HG03457 (cell line): ENCODE data around the gene IL36RN.

Source experiments
- ATAC-seq: cut with Tn5 transposase; IDR thresholded peaks from one replicate; pipeline ENCODE4 v1.9.1; 2021; ENCODE audit warnings: moderate number of reproducible peaks; ENCODE audit not compliant: unreplicated experiment

The IL36RN gene

DNA sequence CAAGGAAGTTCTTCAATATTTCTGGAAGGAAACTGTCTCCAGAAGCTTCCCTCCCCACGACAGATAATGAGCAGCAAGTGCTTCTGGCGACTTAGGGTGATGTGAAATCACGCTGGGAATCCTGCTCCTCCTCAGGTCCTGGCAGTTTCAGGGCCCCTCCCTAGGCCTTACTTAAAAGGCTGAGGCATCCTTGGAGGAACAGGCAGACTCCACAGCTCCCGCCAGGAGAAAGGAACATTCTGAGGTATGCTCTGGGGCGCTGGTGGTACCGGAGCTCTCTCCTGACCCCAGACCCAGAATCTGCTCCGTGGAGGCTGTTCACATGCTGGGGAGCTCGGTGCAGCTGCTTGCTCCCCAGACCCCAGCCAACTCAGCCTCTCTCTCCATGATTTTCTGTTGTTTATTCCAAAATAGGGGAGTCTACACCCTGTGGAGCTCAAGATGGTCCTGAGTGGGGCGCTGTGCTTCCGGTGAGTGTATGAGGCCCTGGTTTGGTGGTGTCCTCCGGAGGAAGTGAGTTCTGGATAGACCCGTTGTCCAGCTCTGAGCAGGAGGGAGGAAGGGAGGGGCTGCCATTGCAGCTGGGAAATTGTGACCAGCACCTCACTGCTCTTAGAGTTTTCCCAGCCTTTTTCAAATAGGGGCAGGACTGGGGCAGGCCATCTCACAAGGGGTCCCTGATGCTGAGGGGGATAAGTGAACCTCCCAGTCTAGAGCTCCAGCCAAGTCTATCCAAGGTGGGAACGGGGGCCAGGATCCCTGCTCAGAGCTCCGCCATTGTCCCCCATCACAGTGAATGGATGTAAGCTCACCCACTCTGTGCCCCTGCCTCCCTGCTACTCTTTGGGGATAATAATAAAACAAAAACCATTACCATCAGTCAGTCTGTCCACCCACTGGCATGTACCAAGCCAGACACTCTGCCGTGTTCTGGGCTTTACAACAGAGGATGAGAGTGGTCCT, at the start of gene IL36RN:
Gene IL36RN, plus strand, starts transcription at position 201 of the 963 bp plus-strand sequence. Its CDS starts 241 bp downstream, at position 442.
- ATAC-seq, result no peak

GRCh38 chr2:113009622-113010021, 49.4 kb upstream of the IL36RN start:
- no peak for ATAC-seq

DNA sequence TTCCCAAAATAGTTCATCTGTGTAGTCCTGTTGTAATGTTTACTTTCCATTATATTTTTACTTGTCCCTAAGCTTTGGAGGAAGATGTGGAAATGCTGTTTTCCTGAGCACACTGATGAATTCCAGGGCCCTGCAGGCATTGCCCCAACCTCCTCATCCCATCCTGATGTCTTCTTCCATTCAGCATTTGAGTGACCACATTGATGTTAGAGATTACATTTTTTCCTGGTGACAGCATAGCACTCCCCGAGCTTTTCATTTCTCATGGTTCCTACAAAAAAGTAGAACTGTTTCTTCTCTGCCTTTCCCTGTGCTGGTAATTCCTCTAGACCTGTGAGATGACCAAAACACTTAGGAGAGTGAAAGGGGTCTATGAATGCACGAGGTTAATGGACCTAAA, 48.9 kb upstream of the IL36RN start:
- no peak for ATAC-seq

- ATAC-seq, result no peak
Measured at GRCh38 chr2:113011108-113011507, 47.9 kb upstream of the IL36RN start.

DNA sequence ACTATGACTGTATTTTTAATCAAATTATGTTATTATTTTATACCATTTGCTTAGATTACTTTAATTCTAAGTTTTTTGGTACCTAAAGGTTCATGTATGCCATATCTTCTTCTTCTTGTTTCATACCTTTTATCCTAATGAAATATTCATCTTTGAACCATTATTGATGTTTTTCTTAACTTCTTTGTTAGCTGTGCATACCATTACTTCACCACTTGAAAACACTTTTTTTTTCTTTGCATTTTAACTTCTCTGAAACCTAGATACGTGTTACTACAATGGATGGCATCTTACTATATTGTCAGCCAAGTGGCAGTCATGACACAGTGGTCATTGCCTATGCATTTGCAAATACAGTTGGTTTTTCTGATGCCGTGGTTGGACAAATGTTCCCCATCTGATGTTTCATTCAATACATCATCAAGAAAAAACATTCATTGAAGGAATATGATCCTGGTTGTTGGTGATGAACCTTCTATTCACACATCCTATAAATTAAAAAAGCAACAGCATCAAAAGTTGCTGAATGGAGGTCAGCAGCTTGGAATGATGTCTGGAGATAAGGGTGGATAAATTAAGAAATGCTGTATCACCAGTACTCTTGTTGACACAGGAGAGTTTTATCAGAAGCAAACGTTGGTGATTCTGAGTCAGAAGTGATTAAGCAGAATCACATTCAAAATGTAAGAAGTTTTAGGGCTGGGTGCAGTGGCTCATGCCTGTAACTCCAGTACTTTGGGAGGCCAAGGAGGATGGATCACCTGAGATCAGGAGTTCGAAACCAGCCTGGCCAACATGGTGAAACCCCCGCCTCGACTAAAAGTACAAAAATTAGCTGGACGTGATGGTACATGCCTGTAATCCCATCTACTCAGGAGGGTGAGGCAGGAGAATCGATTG, 46.3 kb upstream of the IL36RN start:
- no peak for ATAC-seq

DNA sequence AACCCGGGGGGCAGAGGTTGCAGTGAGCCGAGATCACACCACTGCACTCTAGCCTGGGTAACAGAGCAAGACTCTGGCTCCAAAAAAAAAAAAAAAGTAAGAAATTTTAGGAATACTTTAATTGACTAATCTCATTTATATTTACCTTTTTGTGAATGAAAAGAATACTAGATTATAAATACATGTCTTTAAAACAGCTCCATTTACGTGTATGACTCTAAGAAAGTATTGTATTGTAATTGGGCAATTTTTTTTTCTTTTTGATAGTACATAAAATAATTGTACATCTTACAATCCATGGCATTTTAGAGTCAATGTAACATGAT, 45.7 kb upstream of the IL36RN start:
- no peak for ATAC-seq

DNA sequence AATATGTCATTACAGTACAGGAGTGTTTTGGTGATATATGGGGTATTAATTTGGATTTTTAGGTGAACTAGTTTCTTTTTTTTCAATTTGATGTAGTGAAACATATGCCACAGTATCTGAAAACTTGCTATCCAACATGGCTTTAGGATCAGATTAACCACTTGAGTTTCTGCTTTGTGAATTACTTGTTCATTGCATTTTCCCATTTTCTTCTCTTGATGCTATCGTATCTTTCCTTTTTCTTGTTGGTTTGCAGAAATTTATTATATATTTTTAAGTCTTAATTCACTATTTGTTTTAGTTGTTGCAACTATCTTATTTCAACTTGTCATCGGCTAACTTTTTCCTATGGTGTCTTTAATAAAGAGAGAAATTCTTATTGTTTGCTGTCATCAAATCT, 44.9 kb upstream of the IL36RN start:
- no peak for ATAC-seq

- ATAC-seq, result no peak
Measured at GRCh38 chr2:113015042-113015441, 44.0 kb upstream of the IL36RN start.

- ATAC-seq, result no peak
Measured at GRCh38 chr2:113015655-113016054, 43.3 kb upstream of the IL36RN start.

GRCh38 chr2:113018509-113018908, 40.5 kb upstream of the IL36RN start:
- no peak for ATAC-seq

DNA sequence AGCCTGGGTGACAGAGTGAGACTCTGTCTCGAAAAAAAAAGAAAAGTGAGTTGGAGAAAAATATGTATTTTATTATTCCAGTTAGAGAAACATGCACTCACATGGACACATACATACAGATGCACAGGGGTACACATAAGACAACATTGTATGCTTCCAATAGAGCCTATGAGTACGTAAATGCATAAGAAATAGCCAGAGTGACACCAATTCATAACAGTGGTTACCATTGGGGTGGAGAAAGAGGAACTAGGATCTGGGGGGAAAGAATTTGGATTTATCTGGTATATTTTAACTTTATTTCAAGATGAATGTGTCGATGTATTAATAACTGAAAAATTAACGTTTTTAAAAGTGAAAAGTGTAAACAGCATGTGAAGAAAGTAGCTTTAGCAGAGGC, 37.7 kb upstream of the IL36RN start:
- ATAC-seq, result no peak

DNA sequence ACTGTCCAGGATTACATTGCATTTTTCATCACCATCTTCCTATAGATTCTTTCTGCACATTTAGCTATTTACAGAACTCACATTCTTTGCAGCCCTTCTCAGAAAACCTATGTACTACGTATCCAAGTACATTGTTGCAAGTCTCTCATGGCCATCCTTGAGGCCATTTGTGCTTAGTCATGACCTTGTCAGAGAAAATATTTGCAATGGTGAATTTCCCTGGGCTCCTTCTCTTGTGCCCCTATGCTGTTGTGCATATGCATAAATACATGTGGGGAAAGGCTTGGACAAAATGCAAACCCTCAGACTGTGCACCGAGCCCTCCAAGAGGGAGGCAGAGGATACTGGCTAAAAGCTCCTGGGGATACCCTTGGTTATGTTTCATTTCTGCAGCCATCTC, 34.2 kb upstream of the IL36RN start:
- ATAC-seq, result no peak

- no peak for ATAC-seq
Measured at GRCh38 chr2:113025737-113026136, 33.3 kb upstream of the IL36RN start.

DNA sequence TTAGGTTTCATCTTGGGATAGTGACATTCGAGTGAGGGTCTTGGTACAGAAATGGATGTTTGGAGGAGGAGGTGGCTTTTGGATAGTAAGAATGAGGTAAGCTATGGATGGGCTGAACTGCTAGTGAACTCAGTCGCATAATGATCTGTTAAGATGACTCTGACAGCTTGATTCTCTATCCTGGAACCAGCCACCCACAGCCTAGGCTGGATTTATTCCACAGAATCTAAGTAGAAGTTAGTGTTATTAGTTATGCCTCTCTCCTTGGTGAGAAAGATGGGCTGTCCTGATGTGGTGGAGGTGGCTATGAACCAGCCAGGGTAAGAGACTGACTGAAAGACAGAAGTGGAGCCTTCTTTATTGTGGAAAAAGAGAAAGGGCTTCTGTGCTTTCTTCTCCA, 31.3 kb upstream of the IL36RN start:
- ATAC-seq, result no peak

- no peak for ATAC-seq
Measured at GRCh38 chr2:113028112-113028511, 30.9 kb upstream of the IL36RN start.

GRCh38 chr2:113032737-113033136, 26.3 kb upstream of the IL36RN start:
- no peak for ATAC-seq

- no peak for ATAC-seq
Measured at GRCh38 chr2:113034016-113034415, 25.0 kb upstream of the IL36RN start.

GRCh38 chr2:113036763-113037162, 22.2 kb upstream of the IL36RN start:
- no peak for ATAC-seq

GRCh38 chr2:113038291-113038690, 20.7 kb upstream of the IL36RN start:
- no peak for ATAC-seq

- no peak for ATAC-seq
Measured at GRCh38 chr2:113039158-113039557, 19.8 kb upstream of the IL36RN start.

GRCh38 chr2:113039719-113040118, 19.3 kb upstream of the IL36RN start:
- ATAC-seq, result no peak

DNA sequence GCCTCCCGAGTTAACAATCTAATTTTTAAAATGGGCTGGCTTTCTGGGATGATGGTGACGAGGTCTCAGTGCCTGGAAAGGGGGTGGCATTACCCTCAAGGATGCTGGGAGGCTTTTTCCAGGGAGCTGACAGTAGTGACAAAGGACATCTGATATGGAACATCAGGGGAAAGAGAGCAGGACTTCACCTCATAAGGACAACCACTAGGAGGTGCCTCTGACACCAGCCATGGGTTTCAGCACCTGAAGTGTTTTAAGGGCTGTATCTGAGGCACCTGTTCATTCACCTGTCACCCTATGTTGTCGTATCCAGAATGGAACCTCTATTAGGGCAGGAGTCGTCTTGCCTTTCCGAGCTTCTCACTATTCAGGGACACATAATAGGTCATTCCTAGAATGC, 17.1 kb upstream of the IL36RN start:
- ATAC-seq, result no peak
